ENCODE results near the gene TNFRSF4.
"Not testable (repeated sequence)": the region's sequence is repeated elsewhere in the genome, so short reads cannot be mapped to it uniquely, and the experiment has no call there.

Gene TNFRSF4

DNA sequence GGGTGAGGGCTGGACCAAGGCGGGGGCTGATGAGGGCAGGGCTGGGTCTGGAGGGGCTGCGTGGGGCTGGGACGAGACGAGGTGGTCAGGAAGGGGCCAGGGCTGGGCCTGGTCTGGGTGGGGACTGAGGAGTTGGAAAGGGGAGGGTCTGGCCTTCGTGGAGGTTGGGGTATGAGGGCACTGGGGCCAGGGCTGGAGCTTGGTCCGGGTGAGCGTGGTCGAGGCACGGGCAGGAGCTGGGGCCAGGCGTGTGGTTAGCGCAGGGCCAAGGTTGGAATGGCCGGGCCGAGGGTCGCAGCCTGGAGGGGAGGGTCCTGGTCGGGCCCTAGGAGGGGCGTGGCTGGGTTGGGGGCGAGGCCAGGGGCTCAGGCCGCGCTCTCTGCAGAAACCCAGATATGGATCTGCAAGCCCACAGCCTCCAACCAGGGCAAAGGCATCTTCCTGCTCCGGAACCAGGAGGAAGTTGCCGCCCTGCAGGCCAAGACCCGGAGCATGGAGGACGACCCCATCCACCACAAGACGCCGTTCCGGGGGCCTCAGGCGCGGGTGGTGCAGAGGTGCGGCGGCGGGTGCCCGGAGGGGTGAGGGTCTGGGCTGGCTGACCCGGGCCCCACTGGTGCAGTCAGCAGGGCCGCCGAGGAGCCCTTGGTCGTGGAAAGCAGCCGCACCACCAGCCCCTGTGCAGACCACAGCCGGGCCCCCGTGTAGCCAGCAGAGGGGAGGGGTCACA, 31.3 kb downstream of the TNFRSF4 start:
- DNase-seq (ENCODE audit: low read depth in 2 of 2): no peak

DNA sequence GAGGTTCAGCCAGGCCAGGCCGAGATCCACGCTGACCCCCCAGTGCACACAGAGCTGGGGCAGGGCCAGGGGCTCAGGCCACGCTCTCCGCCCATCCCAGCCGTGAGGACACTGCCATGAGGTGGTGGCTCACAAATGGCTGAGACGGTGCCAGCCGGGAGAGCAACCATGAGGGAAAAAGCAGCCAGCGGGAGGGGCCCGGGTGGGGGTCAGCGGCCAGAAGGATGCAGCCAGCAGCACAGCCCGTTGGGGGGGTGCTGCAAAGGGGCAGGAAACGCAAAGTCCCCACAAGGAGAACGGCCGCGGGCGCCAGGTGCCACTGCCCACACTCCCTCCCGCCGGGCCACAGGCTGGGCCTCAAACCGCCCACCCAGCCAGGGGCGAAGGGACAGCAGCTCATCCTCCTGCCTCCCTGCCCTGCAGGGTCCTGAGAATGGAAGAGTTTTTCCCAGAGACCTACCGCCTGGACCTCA, 32.0 kb downstream of the TNFRSF4 start:
- no peak for DNase-seq (ENCODE audit: low read depth in 2 of 2)

DNA sequence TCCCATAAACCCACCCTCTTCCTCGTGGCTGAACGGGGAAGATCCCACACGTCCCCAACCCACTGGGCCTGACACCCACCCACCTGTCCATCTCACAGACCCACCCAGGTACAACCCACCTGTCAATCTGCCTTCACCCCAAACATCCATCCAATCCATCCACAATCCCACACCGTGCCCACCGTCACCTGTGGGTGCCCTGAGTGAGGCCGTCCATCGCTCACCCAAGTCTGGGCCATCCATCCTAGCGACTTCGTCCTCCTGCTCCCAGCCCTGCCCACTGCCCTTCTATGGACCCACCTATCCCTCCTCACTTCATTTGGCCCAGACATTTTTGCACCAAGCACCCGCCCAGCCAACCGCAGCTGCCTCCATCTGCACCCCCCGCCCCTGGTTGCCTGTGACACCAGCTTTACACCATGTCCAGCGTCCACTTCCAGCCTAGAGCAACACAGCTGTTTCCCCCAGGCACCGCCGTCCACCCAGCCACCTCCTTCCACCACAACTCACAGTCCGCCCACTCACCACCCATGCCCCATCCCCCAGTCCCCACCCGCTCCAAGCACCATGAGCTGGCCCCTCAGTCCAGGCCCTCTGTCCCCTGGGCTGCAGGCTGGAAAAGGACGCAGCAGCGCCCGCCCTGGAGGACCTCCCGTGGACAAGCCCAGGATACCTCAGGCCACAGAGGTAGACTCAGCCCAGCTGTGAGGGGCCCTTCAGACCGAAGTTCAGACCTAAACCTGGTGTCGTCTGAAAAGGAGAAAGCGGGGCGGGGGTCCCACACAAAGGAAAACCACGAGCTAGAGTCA, 32.6 kb downstream of the TNFRSF4 start:
- no peak for DNase-seq (ENCODE audit: low read depth in 2 of 2)

DNA sequence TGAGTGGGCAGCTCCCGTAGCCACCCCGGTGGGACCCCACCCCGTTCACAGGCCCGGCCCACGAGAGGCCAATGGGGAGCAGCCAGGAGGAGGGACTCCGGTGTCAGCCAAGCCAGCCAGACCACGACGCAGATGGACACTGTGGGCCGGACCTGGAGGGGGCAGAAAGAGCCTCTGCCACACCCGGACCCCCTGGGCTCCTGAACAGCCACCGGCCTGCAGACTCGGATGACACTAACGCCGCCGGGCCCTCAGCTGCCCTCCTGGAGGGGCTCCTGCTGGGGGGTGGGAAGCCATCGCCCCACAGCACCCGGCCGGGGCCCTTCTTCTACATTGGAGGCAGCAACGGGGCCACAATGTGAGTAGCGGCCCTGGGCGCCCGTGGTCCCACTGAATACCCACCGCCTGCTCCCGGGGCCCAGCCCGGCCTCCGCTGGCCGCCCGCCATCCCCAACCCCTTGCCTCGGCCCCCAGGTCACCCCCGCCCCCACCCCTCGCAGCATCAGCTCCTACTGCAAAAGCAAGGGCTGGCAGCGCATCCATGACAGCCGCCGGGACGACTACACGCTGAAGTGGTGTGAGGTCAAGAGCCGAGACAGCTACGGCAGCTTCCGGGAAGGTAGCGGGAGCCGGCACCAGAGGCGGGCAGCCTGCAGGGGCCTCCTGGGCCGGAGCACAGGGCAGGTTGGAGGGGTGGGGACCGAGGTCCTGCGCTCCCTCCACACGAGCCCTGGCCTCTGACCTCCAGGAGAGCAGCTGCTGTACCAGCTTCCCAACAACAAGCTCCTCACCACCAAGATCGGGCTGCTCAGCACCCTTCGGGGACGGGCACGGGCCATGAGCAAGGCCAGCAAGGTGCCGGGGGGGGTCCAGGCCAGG, 33.7 kb downstream of the TNFRSF4 start:
- DNase-seq (ENCODE audit: low read depth in 2 of 2): no peak

DNA sequence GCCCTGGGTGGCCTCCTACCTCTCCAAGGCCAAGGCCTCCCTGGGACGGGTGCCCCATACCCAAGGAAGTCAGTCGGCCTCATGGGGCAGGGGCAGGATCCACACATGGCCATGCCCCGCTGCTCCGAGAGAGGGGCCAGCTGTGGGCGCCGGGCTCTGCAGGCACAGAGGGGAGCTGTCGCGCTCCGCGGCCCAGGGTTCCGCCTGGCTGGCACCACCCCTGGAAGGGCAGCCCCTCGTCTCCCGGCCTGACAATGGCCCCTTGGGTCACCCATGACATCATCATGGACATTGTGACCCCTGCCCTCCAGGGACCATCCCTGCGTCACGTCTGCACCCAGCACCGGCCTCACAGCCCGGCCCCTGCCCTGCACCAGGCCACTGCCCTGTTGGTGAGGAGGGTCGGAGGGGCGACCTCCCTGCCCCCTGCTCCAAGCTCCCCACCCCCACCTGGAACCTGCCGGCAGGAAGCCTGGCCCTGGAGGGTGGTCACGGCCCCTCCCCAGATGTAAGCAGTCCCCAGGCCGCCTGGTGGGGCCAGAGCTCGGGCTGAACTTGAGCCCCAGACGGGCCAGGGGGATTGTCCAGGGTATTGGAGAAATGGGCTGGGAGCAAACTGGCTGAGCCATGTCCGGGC, 34.5 kb downstream of the TNFRSF4 start:
- DNase-seq (ENCODE audit: low read depth in 2 of 2): no peak

DNA sequence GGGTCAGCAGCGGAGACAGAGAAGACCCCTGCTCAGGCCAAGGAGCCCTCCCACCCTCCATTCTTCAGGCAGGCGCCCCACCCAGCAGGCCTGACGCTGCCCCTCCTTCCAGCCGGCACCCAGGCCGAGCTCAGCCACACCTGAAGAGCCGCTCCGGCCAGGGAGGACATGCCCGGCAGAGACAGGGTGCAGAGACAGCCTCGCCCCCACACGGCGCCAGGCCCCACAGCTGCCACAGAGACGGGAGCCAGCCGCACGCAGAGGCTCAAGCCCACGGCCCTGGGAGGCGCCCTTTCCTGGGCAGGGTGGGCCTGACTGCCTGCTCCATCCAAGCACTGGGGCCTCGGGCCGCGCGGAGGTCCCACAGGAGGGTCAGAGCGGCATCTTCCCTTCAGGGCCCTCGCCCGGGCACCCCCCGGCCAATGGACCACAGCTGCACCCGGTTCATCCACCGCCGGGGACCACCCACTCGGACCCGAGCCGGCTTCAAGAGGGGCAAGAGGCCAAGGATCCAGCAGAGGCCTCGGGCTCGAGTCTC, 35.1 kb downstream of the TNFRSF4 start:
- DNase-seq (ENCODE audit: low read depth in 2 of 2): no peak

DNA sequence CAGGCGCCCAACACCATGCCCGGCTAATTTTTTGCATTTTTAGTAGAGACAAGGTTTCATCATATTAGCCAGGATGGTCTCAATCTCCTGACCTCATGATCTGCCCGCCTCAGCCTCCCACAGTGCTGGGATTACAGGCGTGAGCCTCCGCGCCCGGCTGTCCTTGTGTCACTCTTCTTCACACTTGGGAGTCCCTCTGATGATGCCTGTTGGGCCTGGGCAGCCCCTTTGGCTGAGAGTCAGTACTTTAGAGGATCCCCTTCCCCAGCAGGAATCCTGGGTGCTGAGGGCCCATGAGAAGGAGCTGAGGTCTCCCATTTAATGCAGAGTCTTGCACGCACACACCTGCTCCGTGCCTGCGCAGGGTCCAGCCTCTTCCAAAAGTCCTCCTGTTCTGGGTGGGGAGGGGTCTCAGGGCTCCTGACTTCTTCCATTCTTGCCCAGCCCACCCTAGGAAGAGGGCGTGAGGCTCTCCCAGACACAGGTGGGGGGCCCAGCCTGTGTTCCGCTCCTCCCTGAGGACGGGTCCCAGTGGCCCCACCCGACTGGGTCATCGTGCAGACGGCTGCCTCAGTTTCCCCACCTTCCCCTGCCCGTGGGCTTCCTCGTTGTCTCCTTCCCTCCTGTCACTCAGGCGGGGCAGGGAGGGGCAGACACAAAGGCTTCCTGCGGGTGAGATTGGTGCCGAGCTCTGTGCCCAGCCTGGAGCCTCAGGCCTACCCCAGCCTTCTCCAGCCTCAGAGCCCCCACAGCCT, 36.3 kb downstream of the TNFRSF4 start:
- DNase-seq (ENCODE audit: low read depth in 2 of 2): no peak

DNA sequence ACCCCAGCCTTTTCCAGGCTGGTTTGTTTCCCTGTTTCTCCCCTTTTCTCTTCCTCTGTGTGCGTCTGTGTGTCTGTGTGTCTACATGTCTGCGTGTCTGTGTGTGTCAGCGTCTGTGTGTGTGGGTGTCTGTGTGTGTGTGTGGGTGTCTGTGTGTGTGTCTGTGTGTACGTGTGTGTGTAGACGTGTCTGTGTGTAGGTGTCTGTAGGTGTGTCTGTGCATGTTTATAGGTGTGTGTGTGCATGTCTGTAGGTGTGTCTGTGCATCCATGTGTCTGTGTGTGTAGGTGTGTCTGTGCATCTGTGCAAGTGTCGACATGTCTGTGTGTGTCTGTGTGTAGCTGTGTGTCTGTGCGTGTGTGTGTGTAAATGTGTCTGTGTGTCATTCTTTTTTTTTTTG, 37.0 kb downstream of the TNFRSF4 start:
- no peak for DNase-seq (ENCODE audit: low read depth in 2 of 2)

DNA sequence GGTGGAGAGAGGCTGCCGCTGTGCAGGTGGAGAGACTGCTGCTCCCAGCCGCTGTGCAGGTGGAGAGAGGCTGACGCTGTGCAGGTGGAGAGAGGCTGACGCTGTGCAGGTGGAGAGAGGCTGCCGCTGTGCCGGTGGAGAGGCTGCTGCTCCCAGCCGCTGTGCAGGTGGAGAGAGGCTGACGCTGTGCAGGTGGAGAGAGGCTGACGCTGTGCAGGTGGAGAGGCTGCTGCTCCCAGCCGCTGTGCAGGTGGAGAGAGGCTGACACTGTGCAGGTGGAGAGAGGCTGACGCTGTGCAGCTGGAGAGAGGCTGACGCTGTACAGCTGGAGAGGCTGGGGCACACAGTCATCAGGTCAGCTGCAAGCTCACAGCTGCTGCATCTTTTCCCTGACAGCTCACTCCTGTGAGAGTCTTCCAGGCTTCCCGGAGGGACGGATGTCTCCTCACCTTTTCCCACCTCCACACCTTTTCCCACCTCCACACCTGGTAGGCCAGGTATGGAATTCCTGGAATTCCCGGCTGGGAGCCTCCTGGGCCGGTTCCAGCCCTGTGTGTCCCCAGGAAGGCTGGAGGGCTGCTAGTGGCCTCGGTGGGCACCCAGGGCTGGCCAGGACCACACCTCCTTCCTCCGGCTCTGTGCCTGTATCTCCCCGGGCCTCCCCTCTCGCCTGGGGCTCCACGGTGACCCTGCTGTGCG, 37.7 kb downstream of the TNFRSF4 start:
- DNase-seq (ENCODE audit: low read depth in 2 of 2): not testable (repeated sequence)

DNA sequence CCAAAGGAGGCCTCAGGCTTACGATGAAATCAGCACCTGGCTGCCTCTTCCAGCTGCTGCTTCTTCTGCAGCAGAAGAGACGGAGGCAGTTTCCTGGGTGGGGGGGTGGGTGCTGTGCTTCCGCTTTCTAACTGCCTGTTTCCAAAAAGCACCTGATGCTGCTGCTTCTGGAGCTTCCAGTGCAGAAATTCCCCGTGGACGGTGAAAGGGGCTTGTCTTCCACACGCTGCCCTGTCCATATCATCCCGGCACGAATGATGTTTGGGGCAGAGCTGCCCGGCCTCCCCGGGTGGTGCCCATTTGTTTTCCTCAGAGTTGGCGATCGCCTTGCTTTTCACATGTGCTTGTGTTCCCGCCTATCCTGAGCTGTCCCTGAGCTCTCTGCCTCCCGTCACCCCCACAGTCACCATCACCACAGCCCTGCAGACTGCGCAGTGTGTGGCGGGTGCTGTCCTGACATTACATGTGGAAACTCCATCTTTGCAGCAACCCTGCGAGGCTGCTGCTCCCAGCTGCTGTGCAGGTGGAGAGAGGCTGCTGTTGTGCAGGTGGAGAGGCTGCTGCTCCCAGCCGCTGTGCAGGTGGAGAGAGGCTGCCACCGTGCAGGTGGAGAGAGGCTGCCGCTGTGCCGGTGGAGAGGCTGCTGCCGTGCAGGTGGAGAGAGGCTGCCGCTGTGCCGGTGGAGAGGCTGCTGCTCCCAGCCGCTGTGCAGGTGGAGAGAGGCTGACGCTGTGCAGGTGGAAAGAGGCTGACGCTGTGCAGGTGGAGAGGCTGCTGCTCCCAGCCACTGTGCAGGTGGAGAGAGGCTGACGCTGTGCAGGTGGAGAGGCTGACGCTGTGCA, 38.5 kb downstream of the TNFRSF4 start:
- no peak for DNase-seq (ENCODE audit: low read depth in 2 of 2)

DNA sequence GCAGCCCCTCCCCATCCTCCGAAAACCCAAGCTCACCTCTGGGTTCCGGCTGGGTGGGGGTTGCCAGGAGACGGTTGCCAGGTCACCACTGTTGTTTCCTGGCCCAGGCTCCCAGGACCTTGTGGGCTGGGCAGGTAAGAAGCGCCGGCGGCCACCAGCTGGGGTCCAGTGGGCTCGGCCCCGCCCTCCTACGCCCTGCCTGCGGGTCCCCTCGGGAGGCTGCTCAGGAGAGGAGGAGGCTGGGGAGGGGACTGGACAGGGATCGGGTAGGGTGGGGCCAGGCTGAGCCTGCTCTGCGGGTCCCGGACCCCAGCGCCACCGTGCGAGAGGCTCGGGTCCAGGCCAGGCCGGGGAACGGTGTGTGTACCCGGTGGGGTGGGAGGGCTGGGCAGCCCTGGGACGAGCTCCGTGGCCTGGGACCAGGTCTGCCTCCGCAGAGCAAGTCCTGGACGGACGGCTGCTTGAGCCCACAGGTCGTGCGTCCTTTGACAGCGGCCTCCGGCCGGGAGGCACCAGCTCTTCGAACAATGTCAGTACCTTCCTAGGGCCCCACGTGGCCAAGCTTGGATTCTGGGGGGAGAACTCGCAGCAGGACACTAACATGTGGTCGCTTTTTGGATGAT, 40.0 kb downstream of the TNFRSF4 start, which contains the start of gene TTLL10:
Gene TTLL10, plus strand, starts transcription at position 88 of the 623 bp plus-strand sequence. CDS start 5,336 bp downstream, outside the sequence.
- peak in 1 of 2 donors; percentile 17 for DNase-seq (ENCODE audit: low read depth in 2 of 2)

DNA sequence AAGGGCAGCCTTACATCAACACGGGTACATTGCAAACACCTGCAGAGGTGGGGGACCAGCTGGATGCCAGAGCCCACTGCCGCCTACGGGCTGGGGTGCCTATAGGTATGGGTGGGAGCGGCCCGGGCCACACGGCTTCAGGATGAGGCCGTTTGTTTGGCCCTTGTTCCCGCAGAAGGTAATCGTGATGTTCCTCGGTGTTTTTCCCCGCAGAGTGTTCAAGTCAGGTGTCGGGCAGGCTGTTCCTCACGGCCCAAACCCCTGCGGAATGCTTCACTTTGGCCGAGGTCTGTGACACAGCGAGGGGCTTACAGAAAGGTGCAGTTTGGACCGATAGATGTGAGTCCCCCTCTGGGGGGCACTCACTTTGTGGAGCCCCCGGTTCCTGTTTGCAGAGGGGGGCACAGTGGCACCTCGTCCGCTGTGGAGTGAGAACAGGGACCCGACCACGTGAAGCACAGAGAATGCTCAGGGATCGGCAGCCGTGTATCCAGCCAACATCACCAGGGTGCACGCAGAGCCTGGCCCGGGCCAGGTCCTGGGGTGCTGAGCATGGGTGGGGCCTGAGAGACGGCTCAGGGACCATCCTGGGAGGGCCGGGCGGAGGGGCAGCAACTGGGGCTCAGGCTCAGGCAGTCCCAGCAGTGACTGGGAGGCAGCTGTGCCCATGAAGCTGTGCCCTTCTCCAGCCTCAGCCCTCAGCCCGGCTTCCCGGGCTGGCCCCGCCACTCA, 40.7 kb downstream of the TNFRSF4 start:
- no peak for DNase-seq (ENCODE audit: low read depth in 2 of 2)

DNA sequence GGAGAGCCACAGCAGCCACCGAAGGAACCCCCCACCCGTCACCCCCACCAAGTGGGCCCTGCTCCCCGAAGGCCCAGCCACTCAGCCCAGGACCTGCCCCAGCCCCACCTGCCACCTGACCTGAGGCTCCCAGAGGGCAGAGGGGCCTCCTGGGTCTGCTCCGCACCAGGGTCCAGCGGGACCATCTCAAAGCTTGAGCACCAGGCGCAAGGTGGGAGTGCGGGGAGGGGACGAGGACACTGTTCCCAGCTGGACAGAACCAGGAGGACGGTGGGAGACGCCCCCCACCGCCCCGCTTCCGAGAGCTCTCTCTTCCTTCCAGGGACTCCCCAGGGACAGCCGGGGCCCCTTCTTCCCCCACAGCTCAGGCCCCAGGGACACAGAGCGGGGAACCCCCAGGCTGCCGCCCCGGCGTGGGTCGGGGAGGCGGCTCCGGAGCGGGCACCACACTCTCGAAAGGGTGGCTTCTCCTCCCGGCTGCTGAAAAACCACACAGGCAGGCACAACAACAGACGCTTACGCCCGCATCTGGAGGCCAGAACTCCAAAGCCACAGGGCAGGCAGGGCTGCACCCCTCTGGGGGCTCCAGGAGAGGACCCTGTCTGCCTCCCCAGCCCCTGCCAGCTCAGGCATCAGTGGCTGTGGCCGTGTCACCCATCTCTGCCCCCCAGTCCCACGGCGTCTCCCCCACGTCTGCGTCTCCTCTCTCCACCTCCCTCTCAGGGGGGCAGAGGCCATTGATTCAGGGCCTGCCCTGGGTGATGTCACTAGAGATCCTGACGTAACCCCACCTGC, 42.2 kb downstream of the TNFRSF4 start:
- DNase-seq (ENCODE audit: low read depth in 2 of 2): no peak

DNA sequence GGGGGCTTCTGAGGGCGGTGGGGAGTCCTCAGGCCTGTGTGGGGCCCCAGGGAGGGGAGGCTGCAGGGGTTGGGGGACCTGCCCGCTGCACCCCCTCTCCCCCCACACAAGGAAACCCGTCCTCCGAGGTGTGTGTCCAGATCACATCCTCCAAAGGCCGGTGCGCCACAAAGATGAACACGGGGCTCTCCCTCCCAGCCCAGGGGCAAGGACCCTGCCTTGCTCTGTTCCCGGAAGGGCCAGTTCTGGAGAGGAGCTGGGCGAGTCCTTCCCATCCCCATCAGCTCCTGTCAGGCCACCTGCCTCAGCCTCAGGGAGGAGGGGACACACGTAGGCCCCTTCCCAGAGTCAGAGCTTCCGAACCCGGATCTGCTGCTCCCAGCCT, 42.8 kb downstream of the TNFRSF4 start:
- no peak for DNase-seq (ENCODE audit: low read depth in 2 of 2)

DNA sequence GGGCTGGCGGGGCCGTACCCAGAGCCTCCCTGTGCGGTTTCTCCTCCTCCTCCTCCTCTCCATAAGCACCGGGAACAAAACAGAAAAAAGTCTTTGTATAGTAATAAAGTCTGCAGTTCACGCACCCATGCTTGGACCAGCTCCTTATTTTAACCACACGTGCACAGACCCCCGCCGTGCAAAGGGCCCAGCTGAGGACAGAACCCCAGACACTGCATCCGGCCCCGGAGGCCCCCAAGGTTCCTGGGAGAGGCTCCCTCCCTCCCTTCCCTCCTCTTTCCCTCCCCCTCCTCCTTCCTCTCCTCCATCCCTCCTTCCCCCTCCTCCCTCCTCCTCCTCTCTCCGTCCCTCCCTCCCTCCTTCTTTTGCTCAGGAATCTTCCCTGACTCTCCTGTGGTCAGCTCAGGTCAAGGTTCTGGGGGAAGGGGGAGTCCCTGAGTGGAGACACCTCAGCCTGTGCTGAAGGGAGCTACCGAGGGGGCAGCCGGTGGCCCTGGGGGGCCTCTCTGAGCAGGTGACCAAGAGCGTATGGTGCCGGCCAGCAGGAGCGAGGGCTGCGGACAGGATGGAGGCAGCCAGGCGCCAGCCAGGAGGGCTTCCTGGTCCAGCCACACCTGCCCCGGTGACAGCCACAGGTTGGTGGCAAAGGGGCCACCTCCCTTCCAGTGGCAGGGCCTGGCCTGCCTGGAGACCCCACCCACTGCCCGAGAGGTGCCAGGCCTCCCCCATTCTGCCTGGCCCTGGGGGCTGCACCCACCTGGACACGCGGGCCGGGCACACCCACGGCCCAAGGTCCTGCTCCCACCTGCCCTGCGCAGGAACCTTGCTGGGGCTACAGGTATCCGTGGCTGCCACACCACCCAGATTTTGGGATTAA, 43.5 kb downstream of the TNFRSF4 start:
- no peak for DNase-seq (ENCODE audit: low read depth in 2 of 2)
